Spleen (tissue), 11 donors: Measurements from ENCODE around the gene SPATA6. TPM values are rescaled to one million over a fixed set of nuclear protein-coding genes. Genes with fewer than 3 reads are reported as not detected.

Source experiments
- DNase-seq: peaks from one replicate; pipeline ENCODE4 v3.0.0-alpha.2; 2020
- H3K27ac ChIP-seq, 8 donors: fragments of 200-600 bp; sonication (generic) in 7 of 8; 1 replicate in 4 of 8; 2 replicates in 4 of 8; pipeline versions ENCODE4 v1.5.0 to v1.8.0; 2016 to 2021; ENCODE audit warnings: inconsistent platforms in 4 of 8, mild to moderate bottlenecking in 4 of 8, moderate library complexity in 1 of 8
- H3K27me3 ChIP-seq, 7 donors: fragments of 200-600 bp; sonication (generic) in 6 of 7; replicated peaks in 1 of 7; 1 replicate in 4 of 7; 2 replicates in 3 of 7; pipeline versions ENCODE4 v1.5.0 to v1.8.0; 2016 to 2021; ENCODE audit warnings: inconsistent platforms in 3 of 7, mild to moderate bottlenecking in 1 of 7
- H3K36me3 ChIP-seq, 6 donors: fragments of 200-600 bp; sonication (generic) in 5 of 6; 1 replicate in 4 of 6; 2 replicates in 2 of 6; pipeline versions ENCODE4 v1.5.0 to v1.8.0; 2016 to 2021; ENCODE audit warnings: inconsistent platforms in 2 of 6
- H3K4me1 ChIP-seq, 6 donors: fragments of 200-600 bp; sonication (generic) in 5 of 6; 1 replicate in 3 of 6; 2 replicates in 3 of 6; pipeline versions ENCODE4 v1.5.0 to v1.8.0; 2016 to 2021; ENCODE audit warnings: inconsistent platforms in 3 of 6
- H3K4me3 ChIP-seq, 8 donors: fragments of 200-600 bp; sonication (generic) in 7 of 8; 1 replicate in 4 of 8; 2 replicates in 4 of 8; pipeline versions ENCODE4 v1.5.0 to v1.8.0; 2016 to 2021; ENCODE audit warnings: inconsistent platforms in 4 of 8, mild to moderate bottlenecking in 4 of 8, moderate library complexity in 2 of 8
- H3K9me3 ChIP-seq, 8 donors: fragments of 200-600 bp; sonication (generic) in 7 of 8; 1 replicate in 4 of 8; 2 replicates in 4 of 8; pipeline versions ENCODE4 v1.5.0 to v1.8.0; 2016 to 2021; ENCODE audit warnings: inconsistent platforms in 4 of 8
- POLR2A ChIP-seq, 3 donors: fragments of 450-650 bp; IDR thresholded peaks; one replicate each; pipeline ENCODE4 v1.5.1; 2017; ENCODE audit warnings: antibody characterized with exemption in 3 of 3, mild to moderate bottlenecking in 1 of 3
- POLR2AphosphoS5 ChIP-seq, 3 donors: sonication (generic); formaldehyde crosslinking; IDR thresholded peaks; one replicate each; pipeline ENCODE4 v1.5.1; 2017; ENCODE audit warnings: antibody characterized with exemption in 3 of 3
- WGBS, 5 donors: extraction: QIAGEN DNeasy Blood & Tissue Kit in 3 of 5; methylation state at CpG; one replicate each; pipeline versions ENCODE4 v1.1.5 to v1.1.7; 2013 to 2018; 5-methylcytosine and 5-hydroxymethylcytosine counted together
- intact Hi-C: fragments of 100-400 bp; cut with DNase I; formaldehyde crosslinking; loops from one replicate; pipeline ENCODE4 v1.15.0; 2023; ENCODE audit warnings: low total_unique reads
- polyA plus RNA-seq, 3 donors: library from polyadenylated mRNA; stranded (reverse); fragments of 200-250 nt; gene quantifications; one replicate each; pipeline ENCODE4 v1.2.1, GENCODE V29; 2013
- total RNA-seq, 7 donors: library from RNA; depleted of rRNA in 3 of 7; stranded (reverse); fragments of >200 nt in 3 of 7; fragmentation: NEBNext Ultra II Directional in 4 of 7; extraction: Animal tissue kit (Norgen Biotek cat#: 25700) in 4 of 7; gene quantifications; one replicate each; pipeline versions ENCODE4 v1.1.0 to v1.2.1, GENCODE V29; 2016 to 2021
- TF ChIP-seq, protein P1 (sequence below), 11 experiments: fragments of 200-600 bp in 7 of 11; fragments of 450-650 bp in 4 of 11; sonication (generic) in 4 of 11; IDR thresholded peaks in 8 of 11; conservative IDR thresholded peaks in 3 of 11; 1 replicate in 7 of 11; 2 replicates in 4 of 11; pipeline versions ENCODE4 v1.4.0 to v1.8.0; 2016 to 2021; ENCODE audit warnings: antibody characterized with exemption in 11 of 11, inconsistent platforms in 4 of 11, mild to moderate bottlenecking in 1 of 11
- donor health status: healthy with polysubstance abuse.
- donor health status: DM: no; HTN: no; CAD: no; lungs with moderate emphysema.
- donor health status: DM: no; HTN: no; CAD: no.
- donor health status: Bipolar disorder and iron deficiency.
- donor health status: healthy.
- donor health status: DM: no; HTN: no; CAD: no.
- donor health status: DM: yes; HTN: yes; CAD: no.

Gene SPATA6
- total and polyA plus RNA-seq, 10 donors, result 2.2 to 34.9 (median 15.9) TPM

DNA sequence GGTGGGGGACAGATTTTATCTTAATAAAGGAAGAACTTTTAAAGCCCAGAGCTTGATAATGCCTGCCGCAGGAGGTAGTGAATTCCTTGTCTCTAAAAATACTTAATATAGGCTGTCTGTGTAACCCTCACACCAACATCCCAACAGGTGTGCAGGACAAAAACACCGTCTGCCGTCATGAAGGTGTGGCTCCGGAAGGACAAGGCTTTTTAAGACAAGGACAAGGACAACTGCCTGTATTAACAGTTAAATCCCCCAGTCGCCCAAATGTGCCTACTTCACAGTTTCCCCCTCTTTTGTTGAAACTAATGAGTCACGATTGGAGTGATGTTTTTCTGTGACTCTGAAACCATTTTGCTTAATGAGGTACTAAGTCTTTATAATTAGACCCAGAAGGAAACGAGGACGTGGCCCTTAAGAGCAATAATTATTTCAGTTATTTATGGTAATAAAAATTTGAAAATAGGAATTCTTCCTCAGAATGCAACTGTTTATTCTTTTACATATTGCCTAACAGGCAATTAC, 27.3 kb upstream of the SPATA6 start:
- Histone ChIP-seq H3K4me3 (no peak overlapping the region), H3K36me3 (no peaks in the 10 kb centered on the region), H3K4me1 (peaks cover 4 to 17% (median 9%) of the 10 kb centered on the region in 6 donors), H3K9me3 (no peaks in the 10 kb centered on the region), H3K27me3 (no peaks in the 10 kb centered on the region), H3K27ac (no peak overlapping the region)
- DNase-seq, result no peak
- TF ChIP-seq POLR2AphosphoS5 (IDR thresholded peaks at IDR 0.05), result no peak
- TF ChIP-seq, protein P1, sequence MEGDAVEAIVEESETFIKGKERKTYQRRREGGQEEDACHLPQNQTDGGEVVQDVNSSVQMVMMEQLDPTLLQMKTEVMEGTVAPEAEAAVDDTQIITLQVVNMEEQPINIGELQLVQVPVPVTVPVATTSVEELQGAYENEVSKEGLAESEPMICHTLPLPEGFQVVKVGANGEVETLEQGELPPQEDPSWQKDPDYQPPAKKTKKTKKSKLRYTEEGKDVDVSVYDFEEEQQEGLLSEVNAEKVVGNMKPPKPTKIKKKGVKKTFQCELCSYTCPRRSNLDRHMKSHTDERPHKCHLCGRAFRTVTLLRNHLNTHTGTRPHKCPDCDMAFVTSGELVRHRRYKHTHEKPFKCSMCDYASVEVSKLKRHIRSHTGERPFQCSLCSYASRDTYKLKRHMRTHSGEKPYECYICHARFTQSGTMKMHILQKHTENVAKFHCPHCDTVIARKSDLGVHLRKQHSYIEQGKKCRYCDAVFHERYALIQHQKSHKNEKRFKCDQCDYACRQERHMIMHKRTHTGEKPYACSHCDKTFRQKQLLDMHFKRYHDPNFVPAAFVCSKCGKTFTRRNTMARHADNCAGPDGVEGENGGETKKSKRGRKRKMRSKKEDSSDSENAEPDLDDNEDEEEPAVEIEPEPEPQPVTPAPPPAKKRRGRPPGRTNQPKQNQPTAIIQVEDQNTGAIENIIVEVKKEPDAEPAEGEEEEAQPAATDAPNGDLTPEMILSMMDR (IDR thresholded peaks at IDR 0.05 in 8 of 11, conservative IDR thresholded peaks at IDR 0.05 in 3 of 11), result no peak
- WGBS, 5 donors, result 66 to 76% (median 71%) methylated on average over 8 of the region's 8 CpGs
- intact Hi-C loops, result loop anchor here (10.0 kb wide), 1 partner anchor 384 kb away; no protein-coding TSS in a partner anchor

DNA sequence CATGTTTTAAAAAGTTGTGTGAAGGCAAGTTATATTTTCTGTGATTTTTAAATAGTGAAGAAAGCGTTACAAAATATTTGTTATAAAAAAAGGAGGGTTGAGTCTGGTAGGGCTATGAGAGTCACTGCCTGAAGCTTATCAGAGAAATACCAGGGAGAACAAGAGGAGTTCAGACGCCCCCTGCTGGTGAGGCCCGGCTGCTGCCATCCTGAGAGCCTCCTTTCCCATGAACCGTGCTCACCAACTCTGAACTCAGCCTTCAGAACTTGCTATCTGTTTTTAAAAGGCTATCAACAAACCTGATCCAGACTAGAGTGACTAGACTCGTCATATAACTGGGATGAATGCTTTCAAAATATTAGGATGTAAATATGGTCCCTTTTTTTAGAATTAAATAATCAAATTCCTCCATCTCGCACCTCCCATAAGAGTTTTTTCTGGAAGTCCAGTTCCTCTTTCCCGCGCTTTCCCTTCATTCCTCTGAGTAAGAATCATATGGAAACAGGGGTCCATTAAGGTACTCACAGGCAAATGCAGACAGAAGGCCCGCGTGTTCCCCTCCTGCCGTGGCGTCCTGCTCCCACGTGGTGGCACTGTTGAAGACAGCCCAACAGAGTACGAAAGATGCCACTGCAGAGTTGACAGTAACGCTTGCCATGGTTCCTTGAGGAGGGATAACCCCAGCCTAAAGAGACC, 26.2 kb upstream of the SPATA6 start:
- WGBS, 5 donors, result 18 to 24% (median 21%) methylated on average over 15 of the region's 15 CpGs
- Histone ChIP-seq H3K36me3 (no peaks in the 10 kb centered on the region), H3K4me3 (no peak overlapping the region), H3K4me1 (peaks cover 6 to 27% (median 15%) of the 10 kb centered on the region in 6 donors), H3K27ac (no peak overlapping the region), H3K9me3 (no peaks in the 10 kb centered on the region), H3K27me3 (no peaks in the 10 kb centered on the region)
- intact Hi-C loops, result loop anchor here (10.0 kb wide), 1 partner anchor 383 kb away; no protein-coding TSS in a partner anchor
- peak; percentile 91 for DNase-seq
- TF ChIP-seq, protein P1 (IDR thresholded peaks at IDR 0.05 in 8 of 11, conservative IDR thresholded peaks at IDR 0.05 in 3 of 11), result peak; percentile 71 to 94 (median 90)
- TF ChIP-seq POLR2AphosphoS5 (IDR thresholded peaks at IDR 0.05) (no peak), POLR2A (IDR thresholded peaks at IDR 0.05) (no peak)

DNA sequence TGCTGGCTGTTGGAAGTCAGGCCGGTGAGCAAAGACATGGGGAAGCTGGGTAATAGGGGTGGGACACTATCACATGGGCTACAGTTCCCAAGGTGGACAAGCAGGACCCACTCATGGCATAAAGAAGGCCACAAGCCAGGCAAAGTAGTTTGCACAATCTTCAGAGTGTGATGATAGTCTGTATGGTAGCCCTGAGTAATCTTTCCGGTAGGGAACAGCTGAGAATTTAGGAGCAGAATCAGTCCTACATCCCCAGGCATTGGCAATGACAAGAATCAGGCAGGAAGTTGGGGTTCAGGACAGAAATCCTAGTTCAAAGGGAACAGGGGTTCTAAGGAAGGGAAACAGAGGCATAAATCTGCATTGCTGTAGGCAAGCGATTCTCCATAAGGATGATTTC, 23.9 kb upstream of the SPATA6 start:
- H3K4me1 ChIP-seq, result peaks cover 6 to 41% (median 16%) of the 10 kb centered on the region in 6 donors
- H3K27ac ChIP-seq, result no peak overlapping the region
- intact Hi-C loops, result loop anchor here (10.0 kb wide), 1 partner anchor 381 kb away; no protein-coding TSS in a partner anchor
- H3K9me3 ChIP-seq, result no peaks in the 10 kb centered on the region
- TF ChIP-seq POLR2AphosphoS5 (IDR thresholded peaks at IDR 0.05) (no peak), POLR2A (IDR thresholded peaks at IDR 0.05) (no peak)
- TF ChIP-seq, protein P1 (IDR thresholded peaks at IDR 0.05 in 8 of 11, conservative IDR thresholded peaks at IDR 0.05 in 3 of 11), result no peak
- H3K4me3 ChIP-seq, result no peak overlapping the region
- DNase-seq, result no peak
- no peaks in the 10 kb centered on the region for H3K36me3 ChIP-seq
- 85 to 97% (median 95%) methylated on average over 3 of the region's 3 CpGs for WGBS, 5 donors
- no peaks in the 10 kb centered on the region for H3K27me3 ChIP-seq

DNA sequence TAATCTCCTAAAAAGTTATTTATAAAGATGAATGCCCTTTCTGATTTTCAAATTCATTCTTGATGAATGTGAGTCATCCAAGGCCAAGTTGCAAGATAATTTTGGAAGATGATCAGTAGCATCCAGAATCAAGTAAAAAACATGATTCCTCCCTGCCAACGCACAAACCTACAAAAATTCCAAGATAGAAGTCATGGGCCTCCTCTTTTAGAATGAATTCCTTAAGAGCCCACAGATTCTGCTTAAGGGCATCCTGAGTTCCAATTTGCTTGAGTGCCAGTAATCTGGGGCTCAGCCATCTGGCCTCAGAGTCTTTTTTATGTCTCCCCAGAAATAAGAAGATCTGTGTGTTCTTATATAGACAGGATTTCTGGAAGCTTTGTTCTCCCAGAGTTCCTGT, 23.2 kb upstream of the SPATA6 start:
- intact Hi-C loops, result loop anchor here (10.0 kb wide), 1 partner anchor 380 kb away; no protein-coding TSS in a partner anchor
- DNase-seq, result no peak
- TF ChIP-seq POLR2AphosphoS5 (IDR thresholded peaks at IDR 0.05) (no peak), POLR2A (IDR thresholded peaks at IDR 0.05) (no peak)
- TF ChIP-seq, protein P1 (IDR thresholded peaks at IDR 0.05 in 8 of 11, conservative IDR thresholded peaks at IDR 0.05 in 3 of 11), result no peak
- Histone ChIP-seq H3K27me3 (no peaks in the 10 kb centered on the region), H3K4me1 (peaks cover 6 to 41% (median 16%) of the 10 kb centered on the region in 6 donors), H3K27ac (peak overlapping the region in 1 of 8 donors; percentile 68), H3K9me3 (no peaks in the 10 kb centered on the region), H3K4me3 (no peak overlapping the region), H3K36me3 (no peaks in the 10 kb centered on the region)
- 79 to 88% (median 81%) methylated on average over 1 of the region's 1 CpG for WGBS, 5 donors
